Globus pallidus (tissue), 1 donor: ENCODE measurements around the gene HLF.

Source experiments
- DNase-seq: peaks from one replicate; pipeline ENCODE4 v3.0.0-alpha.2; 2015; ENCODE audit warnings: low spot score

The HLF gene

DNA sequence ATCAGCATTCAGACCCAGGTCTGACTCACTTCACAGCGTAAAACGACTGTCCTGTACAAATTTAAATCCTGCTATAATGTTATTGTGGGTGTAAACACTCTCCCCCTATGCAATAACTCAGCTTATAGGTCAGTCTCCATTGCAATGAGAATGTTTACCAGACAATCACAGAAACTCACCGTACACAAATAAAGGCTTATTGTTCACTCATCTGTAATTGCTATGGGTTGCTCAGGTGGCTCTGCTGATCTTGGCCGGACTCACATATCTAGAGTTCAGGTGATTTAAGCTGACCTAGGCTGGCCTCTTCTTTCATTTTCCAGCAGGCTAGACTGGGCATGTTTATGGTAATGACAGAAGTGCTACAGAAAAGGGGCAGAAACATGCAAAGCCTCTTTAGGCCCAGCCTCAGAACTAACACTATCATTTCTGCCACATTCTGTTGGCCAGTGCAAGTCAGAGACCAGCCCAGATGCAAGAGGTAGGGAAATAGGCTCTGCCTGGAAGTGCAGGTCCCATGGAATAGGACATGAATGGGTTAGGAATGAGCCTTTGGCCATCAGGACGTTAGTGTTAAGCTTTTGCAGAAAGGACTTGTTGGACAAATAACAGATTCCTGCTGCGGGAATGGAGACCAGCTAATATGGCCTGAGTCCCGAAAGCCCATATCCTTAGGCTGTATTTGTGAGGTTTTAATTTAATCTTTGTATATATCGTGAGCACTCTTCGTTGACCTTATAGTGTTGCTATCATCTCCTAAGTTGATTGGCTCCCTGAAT lies 44.0 kb downstream of the HLF start:
- DNase-seq: no peak

DNA sequence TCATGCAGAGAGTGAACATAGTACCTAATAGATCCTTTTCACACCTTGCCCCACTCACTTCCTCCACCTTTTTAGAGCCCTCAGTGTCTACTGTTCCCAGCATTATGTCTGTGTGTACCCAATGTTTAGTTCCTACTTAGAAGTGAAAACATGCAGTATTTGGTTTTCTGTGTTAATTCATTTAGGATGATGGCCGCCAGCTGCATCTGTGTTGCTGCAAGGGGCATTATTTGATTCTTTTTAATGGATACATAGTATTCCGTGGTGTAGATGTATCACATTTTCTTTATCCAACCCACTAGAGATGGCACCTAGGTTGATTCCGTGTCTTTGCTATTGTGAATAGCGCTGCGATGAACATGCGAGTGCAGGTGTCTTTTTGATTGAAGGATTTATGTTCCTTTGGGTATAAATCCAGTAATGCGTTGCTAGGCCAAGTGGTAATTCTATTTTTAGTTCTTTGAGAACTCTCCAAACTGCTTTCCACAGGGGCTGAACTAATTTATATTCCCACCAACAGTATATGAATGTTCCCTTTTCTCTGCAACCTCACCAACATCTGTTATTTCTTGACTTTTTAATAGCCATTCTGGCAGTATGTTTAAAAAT lies 47.1 kb downstream of the HLF start:
- DNase-seq: no peak

DNA sequence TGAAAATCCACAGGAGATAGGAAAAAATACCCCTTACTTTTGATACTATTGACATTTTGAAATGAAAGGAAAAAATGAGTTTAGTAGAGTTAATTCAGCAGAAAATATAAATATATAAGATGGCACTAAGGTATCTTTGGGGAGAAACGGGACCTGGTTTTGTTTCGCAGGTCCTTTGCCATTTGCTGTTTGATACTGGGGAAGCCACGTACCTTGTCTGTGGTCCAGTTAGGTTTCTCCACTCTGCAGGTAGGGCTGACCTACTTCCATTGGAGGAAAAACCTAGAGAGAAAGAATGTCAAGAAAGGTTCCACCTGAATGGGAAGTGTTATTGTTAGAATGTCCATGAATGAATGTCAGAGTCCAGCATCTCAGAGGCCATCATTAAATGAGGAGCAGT lies 48.1 kb downstream of the HLF start:
- no peak for DNase-seq

DNA sequence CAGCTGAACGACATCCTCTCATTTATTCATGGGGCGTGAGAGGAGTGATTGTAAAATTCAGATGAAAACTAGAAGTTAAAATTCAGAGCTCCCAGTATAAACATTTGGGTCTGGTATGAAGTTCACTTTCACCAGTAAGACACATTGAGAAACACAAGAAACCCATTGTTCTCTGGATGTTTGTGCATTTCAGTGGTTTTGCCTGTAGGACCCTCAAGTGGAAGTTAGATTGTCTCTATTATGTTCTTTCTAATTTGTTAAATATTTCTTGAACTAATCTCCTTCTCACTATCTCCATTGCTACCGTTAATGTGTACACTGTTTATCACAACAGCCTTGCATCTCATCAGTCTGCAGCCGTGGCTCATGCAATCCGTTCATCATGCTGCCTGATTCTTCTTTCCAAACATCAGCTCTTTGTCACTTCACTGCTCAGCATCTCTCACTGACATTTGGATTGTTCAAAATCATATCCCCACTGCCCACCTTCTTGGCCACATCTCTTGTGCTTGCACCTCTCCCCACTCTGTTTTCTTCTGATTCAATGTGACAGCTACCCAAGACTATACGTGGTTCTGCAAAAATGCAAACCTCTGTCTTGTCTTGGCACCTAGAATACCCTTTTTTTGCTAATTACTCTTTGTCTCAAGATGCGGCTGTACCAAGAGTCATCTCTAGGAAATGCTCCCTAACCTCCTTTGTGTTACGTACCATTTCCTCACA lies 49.5 kb downstream of the HLF start:
- no peak for DNase-seq

DNA sequence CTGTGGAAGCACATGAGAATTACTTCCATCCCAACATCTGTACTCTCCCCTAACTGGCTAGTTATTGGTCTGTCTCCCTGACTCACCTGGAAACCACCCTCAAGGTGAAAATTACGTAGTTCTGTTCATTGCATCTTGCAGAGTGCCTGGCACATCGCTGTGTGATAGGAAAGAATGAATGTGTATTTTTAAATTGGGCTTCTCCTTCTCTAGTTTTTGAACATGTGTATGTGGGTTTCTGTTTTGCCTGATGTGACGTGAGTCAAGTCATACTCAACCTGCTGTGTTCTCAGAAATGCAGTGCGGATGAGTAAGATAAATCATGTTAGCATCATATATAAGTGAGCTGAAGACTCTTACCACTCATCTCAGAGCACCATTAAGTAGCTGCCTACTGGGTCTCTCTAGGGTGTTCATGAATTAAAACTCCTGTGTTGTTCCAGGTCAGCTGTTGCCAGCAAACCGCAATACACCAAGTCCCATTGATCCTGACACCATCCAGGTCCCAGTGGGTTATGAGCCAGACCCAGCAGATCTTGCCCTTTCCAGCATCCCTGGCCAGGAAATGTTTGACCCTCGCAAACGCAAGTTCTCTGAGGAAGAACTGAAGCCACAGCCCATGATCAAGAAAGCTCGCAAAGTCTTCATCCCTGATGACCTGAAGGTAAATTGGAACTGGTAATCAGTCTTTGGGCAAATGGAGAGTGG lies 50.2 kb downstream of the HLF start:
- DNase-seq: no peak

DNA sequence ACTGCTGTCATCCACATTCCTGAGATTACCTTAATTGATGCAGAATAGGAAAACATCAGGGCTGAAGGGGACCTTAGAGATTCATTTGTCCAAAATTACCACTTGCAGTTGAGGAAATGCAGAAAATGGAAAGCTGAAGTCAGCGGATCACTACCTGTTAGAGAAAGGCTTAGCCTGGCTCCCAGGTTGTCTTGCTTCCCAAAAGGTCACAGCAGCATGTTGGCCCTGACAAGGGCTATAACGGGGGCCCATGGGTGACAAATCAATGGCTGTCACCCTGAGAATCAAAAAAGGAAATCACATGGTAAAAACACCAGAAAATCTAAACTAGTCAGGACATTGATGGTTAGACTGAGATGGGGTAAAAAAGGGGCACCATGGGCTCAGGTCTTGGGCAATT lies 51.7 kb downstream of the HLF start:
- no peak for DNase-seq

DNA sequence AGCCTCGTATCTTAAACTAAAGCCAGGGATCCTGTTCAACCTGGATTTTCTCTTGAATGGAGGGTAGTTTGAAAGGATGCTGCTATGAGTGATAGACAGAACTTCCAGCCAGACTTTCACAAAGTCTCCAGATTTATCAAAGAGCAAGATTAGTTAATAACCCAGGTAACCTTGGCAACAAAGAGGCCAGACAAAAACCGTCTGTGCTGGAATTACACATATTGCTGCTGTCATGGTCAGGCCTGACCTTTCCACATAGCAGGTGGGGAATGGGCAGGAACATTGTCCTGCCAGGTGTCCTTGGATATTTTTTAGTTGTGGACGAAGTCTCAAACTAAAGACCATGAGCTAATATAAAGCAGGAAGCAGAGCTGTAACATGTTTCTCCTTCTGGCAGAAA lies 52.5 kb downstream of the HLF start:
- DNase-seq: no peak

DNA sequence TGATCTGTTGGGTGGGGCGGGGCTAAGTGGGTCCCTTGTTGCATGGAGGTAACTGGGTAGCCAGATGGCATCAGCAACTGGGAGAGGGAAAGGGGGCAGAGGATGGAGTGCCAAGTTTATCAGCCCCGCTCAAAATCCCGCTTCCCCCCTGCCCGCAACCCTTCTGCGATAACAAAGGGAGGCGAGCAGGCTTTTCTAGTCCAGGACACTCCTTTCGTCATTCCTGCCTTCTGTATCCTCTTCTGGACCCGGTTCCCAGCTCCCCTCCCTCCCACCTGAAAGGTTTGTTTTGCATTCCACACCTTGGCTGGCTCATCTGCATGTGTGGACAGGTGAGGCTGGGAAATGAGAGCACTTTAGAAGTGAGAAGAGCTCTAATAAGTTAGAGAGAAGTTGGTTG lies 53.3 kb downstream of the HLF start:
- DNase-seq: no peak

DNA sequence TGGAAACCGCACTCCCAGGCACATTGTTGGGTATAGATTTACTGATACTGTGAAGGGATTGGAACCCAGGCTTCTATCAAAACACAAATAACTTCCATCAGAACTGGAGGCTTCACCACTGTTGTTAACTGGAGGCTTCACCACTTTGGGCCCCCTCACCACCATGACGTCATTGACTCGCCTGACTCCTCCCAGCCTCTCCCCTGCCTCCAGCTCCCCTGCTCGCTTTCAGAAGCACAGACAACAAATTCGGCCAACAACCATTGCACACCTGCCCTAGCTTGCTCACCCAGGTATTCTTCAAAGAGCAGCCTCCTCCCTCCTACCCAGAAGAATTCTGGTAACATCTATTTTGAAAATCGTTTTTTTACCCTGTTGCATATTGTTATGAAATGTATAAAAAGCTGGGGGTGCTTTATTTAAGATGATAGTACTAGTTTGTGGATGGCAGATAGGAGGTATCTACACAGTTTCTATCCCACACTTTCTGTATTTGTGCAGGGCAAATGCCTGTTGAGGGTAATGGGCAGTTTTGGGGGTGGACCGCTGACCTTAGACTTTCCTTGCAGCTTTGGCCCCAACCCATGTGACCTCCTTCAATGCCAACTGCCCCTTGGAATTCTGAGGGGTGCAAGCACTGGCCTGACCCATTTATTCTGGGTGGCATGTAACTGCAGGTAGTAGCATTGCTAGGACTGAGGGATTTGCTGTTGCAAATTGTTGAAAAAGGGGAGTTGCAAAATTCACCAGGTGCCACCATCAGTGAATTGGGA lies 54.1 kb downstream of the HLF start:
- no peak for DNase-seq

DNA sequence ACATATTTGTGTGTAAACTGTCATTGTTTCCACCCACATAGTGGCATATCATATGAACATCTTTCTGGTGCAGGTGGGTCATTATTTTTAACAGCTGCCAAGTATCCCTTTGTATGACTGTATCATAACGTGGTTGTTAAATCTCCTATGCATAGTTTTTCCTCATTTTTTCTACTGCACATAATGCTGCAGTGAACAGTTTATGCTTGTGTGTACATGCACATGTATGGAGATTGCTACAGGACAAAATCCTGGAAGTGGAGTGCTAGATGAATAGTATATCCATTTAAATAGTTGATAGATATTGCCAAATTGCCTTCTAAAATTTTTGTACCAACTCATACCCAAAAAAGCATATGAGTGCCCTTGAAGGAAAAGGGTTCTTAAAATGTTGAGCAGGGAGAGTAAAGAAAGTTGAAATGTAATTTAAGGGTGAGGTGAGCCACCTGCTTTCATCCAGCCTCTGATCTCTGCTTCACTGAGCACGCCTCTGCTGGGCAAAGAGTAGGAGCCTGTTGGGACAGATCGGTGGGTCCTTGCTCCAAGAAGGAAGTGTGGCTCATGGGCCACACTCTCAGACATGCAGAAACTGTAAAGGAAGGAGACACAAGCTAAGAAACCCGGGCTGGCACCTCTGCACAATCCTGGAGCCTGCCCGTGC lies 55.3 kb downstream of the HLF start:
- no peak for DNase-seq

DNA sequence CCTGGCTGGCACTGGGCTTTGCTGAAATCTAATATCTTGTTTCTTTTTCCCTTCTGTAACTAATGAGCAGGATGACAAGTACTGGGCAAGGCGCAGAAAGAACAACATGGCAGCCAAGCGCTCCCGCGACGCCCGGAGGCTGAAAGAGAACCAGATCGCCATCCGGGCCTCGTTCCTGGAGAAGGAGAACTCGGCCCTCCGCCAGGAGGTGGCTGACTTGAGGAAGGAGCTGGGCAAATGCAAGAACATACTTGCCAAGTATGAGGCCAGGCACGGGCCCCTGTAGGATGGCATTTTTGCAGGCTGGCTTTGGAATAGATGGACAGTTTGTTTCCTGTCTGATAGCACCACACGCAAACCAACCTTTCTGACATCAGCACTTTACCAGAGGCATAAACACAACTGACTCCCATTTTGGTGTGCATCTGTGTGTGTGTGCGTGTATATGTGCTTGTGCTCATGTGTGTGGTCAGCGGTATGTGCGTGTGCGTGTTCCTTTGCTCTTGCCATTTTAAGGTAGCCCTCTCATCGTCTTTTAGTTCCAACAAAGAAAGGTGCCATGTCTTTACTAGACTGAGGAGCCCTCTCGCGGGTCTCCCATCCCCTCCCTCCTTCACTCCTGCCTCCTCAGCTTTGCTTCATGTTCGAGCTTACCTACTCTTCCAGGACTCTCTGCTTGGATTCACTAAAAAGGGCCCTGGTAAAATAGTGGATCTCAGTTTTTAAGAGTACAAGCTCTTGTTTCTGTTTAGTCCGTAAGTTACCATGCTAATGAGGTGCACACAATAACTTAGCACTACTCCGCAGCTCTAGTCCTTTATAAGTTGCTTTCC lies 56.0 kb downstream of the HLF start:
- peak; percentile 14 for DNase-seq

DNA sequence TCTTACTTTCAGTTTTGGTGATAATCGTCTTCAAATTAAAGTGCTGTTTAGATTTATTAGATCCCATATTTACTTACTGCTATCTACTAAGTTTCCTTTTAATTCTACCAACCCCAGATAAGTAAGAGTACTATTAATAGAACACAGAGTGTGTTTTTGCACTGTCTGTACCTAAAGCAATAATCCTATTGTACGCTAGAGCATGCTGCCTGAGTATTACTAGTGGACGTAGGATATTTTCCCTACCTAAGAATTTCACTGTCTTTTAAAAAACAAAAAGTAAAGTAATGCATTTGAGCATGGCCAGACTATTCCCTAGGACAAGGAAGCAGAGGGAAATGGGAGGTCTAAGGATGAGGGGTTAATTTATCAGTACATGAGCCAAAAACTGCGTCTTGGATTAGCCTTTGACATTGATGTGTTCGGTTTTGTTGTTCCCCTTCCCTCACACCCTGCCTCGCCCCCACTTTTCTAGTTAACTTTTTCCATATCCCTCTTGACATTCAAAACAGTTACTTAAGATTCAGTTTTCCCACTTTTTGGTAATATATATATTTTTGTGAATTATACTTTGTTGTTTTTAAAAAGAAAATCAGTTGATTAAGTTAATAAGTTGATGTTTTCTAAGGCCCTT lies 56.8 kb downstream of the HLF start:
- no peak for DNase-seq

DNA sequence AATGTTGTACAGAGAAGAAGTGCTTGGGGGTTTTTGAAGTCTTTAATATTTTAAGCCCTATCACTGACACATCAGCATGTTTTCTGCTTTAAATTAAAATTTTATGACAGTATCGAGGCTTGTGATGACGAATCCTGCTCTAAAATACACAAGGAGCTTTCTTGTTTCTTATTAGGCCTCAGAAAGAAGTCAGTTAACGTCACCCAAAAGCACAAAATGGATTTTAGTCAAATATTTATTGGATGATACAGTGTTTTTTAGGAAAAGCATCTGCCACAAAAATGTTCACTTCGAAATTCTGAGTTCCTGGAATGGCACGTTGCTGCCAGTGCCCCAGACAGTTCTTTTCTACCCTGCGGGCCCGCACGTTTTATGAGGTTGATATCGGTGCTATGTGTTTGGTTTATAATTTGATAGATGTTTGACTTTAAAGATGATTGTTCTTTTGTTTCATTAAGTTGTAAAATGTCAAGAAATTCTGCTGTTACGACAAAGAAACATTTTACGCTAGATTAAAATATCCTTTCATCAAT lies 57.8 kb downstream of the HLF start:
- DNase-seq: no peak

DNA sequence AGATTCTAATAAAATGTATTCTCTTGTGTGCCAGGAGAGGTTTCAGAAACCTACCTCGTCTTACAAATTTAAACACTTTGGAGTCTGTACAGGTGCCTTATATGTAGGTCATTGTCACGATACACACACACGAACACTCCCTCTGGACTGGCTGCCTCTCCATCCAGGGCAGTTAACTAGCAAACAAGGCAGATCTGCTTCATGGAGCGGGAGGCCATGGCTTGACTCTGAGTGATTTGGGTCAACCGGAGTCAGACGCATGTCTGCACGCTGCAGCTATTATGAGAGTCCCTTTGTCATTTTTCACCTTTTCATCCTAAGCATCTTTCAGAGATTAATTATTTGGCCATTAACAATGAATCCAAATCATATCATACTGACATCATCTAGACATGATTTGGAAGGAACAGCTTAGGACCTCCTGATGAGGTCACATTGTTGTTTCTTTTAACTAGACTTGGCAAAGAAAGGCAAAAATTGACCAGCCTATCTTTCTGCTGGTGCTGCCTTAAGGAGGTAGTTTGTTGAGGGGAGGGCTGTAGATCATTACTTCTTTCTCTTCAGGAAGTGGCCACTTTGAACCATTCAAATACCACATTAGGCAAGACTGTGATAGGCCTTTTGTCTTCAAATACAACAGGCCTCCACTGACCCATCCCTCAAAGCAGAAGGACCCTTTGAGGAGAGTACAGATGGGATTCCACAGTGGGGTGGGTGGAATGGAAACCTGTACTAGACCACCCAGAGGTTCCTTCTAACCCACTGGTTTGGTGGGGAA lies 58.9 kb downstream of the HLF start:
- DNase-seq: no peak

DNA sequence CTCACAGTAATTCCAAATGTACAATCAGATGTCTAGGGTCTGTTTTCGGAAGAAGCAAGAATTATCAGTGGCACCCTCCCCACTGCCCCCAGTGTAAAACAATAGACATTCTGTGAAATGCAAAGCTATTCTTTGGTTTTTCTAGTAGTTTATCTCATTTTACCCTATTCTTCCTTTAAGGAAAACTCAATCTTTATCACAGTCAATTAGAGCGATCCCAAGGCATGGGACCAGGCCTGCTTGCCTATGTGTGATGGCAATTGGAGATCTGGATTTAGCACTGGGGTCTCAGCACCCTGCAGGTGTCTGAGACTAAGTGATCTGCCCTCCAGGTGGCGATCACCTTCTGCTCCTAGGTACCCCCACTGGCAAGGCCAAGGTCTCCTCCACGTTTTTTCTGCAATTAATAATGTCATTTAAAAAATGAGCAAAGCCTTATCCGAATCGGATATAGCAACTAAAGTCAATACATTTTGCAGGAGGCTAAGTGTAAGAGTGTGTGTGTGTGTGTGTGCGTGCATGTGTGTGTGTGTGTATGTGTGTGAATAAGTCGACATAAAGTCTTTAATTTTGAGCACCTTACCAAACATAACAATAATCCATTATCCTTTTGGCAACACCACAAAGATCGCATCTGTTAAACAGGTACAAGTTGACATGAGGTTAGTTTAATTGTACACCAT lies 59.7 kb downstream of the HLF start:
- DNase-seq: no peak

DNA sequence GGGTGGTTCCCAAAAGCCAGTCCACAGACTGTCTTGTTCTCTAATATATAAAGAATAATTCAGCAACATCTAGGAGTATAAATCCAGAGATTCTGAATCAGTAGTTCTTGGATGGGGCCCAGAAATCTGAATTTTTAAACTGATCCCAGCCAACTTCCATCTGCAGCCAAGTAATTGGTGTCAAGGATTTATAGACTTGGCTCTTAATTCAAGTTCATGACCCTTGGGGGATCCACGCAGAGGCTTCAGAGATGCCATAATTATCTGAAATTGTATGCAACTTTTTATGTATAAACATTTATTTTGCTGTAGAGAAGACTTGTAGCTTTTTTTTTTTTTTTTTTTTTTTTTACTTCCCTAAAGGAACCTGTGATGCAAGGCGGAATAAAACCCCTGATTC lies 60.6 kb downstream of the HLF start:
- DNase-seq: no peak

DNA sequence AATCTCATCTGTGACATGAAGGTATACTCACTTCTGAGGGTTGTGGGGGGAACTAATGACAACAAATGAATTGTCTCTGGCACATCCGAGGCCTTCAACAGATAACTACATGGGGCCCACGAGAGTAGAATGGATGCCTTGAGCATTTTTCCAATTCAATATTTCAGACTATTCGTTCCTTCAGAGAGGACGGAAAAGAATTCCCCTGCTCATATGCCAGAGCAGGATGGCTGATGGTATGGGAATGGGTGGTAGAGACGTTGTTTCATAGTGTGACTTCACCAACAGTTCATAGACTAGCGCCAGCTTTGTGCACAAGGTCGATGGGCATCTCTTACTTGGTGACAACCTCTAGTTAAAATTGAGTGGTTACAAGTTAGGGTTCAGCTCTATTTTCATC lies 61.3 kb downstream of the HLF start:
- no peak for DNase-seq
